Hematopoietic multipotent progenitor cell treated with erythropoietin and hydrocortisone succinate and interleukin-3 and kit ligand, for 8 days (in vitro differentiated cells): ENCODE measurements around the gene PRIMA1.

Experiments used
- DNase-seq: peaks from one replicate; pipeline ENCODE4 v3.0.0-alpha.2; 2015

PRIMA1 gene

GRCh38 chr14:93728651-93729016, 59.7 kb downstream of the PRIMA1 start:
- DNase-seq = no peak

GRCh38 chr14:93727917-93728650, 60.2 kb downstream of the PRIMA1 start:
- no peak for DNase-seq

- DNase-seq = no peak
These were observed 61.1 kb downstream of the PRIMA1 start for GRCh38 chr14:93727039-93727740.

GRCh38 chr14:93725993-93726392, 62.3 kb downstream of the PRIMA1 start:
- DNase-seq = no peak

- no peak for DNase-seq
These were observed 63.2 kb downstream of the PRIMA1 start for GRCh38 chr14:93725002-93725582.

GRCh38 chr14:93723001-93723400, 65.3 kb downstream of the PRIMA1 start:
- DNase-seq = no peak

- DNase-seq = no peak
These were observed 67.3 kb downstream of the PRIMA1 start for GRCh38 chr14:93720981-93721483.

- DNase-seq = no peak
These were observed 68.0 kb downstream of the PRIMA1 start for GRCh38 chr14:93720076-93720815.

- DNase-seq = no peak
These were observed 69.0 kb downstream of the PRIMA1 start for GRCh38 chr14:93719256-93719655.

GRCh38 chr14:93717668-93718320, 70.5 kb downstream of the PRIMA1 start:
- no peak for DNase-seq

- DNase-seq = no peak
These were observed 71.3 kb downstream of the PRIMA1 start for GRCh38 chr14:93716746-93717667.

GRCh38 chr14:93716002-93716745, 72.1 kb downstream of the PRIMA1 start:
- no peak for DNase-seq

GRCh38 chr14:93715279-93715927, 72.9 kb downstream of the PRIMA1 start:
- no peak for DNase-seq

- DNase-seq = no peak
These were observed 73.7 kb downstream of the PRIMA1 start for GRCh38 chr14:93714605-93715004.

GRCh38 chr14:93713726-93714405, 74.4 kb downstream of the PRIMA1 start:
- no peak for DNase-seq

- no peak for DNase-seq
These were observed 75.2 kb downstream of the PRIMA1 start for GRCh38 chr14:93712838-93713724.

- DNase-seq = no peak
These were observed 76.0 kb downstream of the PRIMA1 start for GRCh38 chr14:93712079-93712837.

GRCh38 chr14:93709249-93709648, 79.0 kb downstream of the PRIMA1 start:
- no peak for DNase-seq
